Kidney epithelial cell (primary cell): Measurements from ENCODE around the gene PRKCA. TPM values are rescaled to one million over a fixed set of nuclear protein-coding genes. Genes with fewer than 3 reads are reported as not detected.

Source experiments
- DNase-seq: peaks from one replicate; pipeline ENCODE4 v3.0.0-alpha.2; 2010; ENCODE audit warnings: low read depth
- H3K27me3 ChIP-seq: 2 replicates; pipeline ENCODE4 v1.6.0; 2011; ENCODE audit warnings: low read length; ENCODE audit not compliant: control insufficient read depth, insufficient read depth
- H3K36me3 ChIP-seq: 2 replicates; pipeline ENCODE4 v1.5.1; 2011; ENCODE audit warnings: low read length; ENCODE audit not compliant: control insufficient read depth, insufficient read depth
- H3K4me3 ChIP-seq: 2 replicates; pipeline ENCODE4 v1.5.1; 2011; ENCODE audit warnings: low read depth, mild to moderate bottlenecking, control low read depth, low read length
- CTCF ChIP-seq: IDR thresholded peaks from 2 replicates; pipeline ENCODE4 v1.5.1; 2011; ENCODE audit warnings: mild to moderate bottlenecking, moderate library complexity, low read length, control low read depth, inconsistent platforms; ENCODE audit not compliant: insufficient read depth, poor library complexity, severe bottlenecking
- total RNA-seq: library from RNA; depleted of rRNA; stranded (reverse); fragments of >200 nt; gene quantifications from 2 replicates; pipeline ENCODE4 v1.2.3, GENCODE V29; 2015

PRKCA gene
- total RNA-seq, 1 donor from 2014 or later, result 5.7 TPM

GRCh38 chr17:66403846-66404556, 101.6 kb downstream of the PRKCA start:
- DNase-seq, result no peak
- Histone ChIP-seq H3K36me3 (no peaks in the 10 kb centered on the region), H3K4me3 (no peak overlapping the region), H3K27me3 (no peaks in the 10 kb centered on the region)
- TF ChIP-seq CTCF, result no peak

GRCh38 chr17:66405836-66406677, 103.6 kb downstream of the PRKCA start:
- Histone ChIP-seq H3K4me3 (no peak overlapping the region), H3K36me3 (no peaks in the 10 kb centered on the region), H3K27me3 (no peaks in the 10 kb centered on the region)
- TF ChIP-seq CTCF, result no peak
- no peak for DNase-seq

GRCh38 chr17:66406701-66407644, 104.6 kb downstream of the PRKCA start:
- H3K4me3 ChIP-seq, result no peak overlapping the region
- H3K36me3 ChIP-seq, result no peaks in the 10 kb centered on the region
- TF ChIP-seq CTCF, result no peak
- no peak for DNase-seq
- no peaks in the 10 kb centered on the region for H3K27me3 ChIP-seq

GRCh38 chr17:66407864-66408263, 105.5 kb downstream of the PRKCA start:
- TF ChIP-seq CTCF, result no peak
- H3K36me3 ChIP-seq, result no peaks in the 10 kb centered on the region
- DNase-seq, result no peak
- no peak overlapping the region for H3K4me3 ChIP-seq
- H3K27me3 ChIP-seq, result no peaks in the 10 kb centered on the region

- no peaks in the 10 kb centered on the region for H3K36me3 ChIP-seq
- no peak overlapping the region for H3K4me3 ChIP-seq
- H3K27me3 ChIP-seq, result no peaks in the 10 kb centered on the region
- TF ChIP-seq CTCF, result no peak
- DNase-seq, result no peak
Observed at GRCh38 chr17:66411520-66411919, 109.1 kb downstream of the PRKCA start.
